ENCODE data around the gene EFNB2.

The EFNB2 gene

GRCh38 chr13:106525865-106526264 is 9.6 kb downstream of the EFNB2 start:
- Histone ChIP-seq H3K4me3 (no peak overlapping the region), H3K27ac (no peak overlapping the region; a peak in 1 of 22 replicates), H3K4me1 (peaks cover 0 to 80% (median 46%) of the 10 kb centered on the region in 10 experiments; a peak in 17 of 20 replicates), H3K36me3 (peaks cover 0 to 97% (median 19%) of the 10 kb centered on the region in 11 experiments; a peak in 13 of 22 replicates), H3K9ac (no peak overlapping the region), H3K9me3 (replicated peaks in 1 of 11) (no peaks in the 10 kb centered on the region), H3K27me3 (no peaks in the 10 kb centered on the region), H3K4me2 (peak overlapping the region in 6 of 11 experiments; percentile 15 to 45 (median 29); a peak in 9 of 22 replicates), H4K20me1 (peaks cover 0 to 100% (median 41%) of the 10 kb centered on the region in 11 experiments; a peak in 12 of 22 replicates)
- TF ChIP-seq Cebpa-rat (IDR thresholded peaks at IDR 0.05): no peak

- H3K4me3 ChIP-seq: no peak overlapping the region
- peaks cover 0 to 97% (median 33%) of the 10 kb centered on the region in 11 experiments; a peak in 13 of 22 replicates for H3K36me3 ChIP-seq
- peaks cover 0 to 100% (median 37%) of the 10 kb centered on the region in 11 experiments; a peak in 12 of 22 replicates for H4K20me1 ChIP-seq
- no peak overlapping the region for H3K9ac ChIP-seq
- TF ChIP-seq Cebpa-rat (IDR thresholded peaks at IDR 0.05): no peak
- peaks cover 0 to 65% (median 32%) of the 10 kb centered on the region in 10 experiments; a peak in 16 of 20 replicates for H3K4me1 ChIP-seq
- H3K27ac ChIP-seq: no peak overlapping the region
- H3K9me3 ChIP-seq (replicated peaks in 1 of 11): no peaks in the 10 kb centered on the region
- H3K4me2 ChIP-seq: peak overlapping the region in 4 of 11 experiments; percentile 3 to 28 (median 16); a peak in 5 of 22 replicates
- no peaks in the 10 kb centered on the region for H3K27me3 ChIP-seq
Observed at GRCh38 chr13:106524108-106524507, 11.4 kb downstream of the EFNB2 start.

DNA sequence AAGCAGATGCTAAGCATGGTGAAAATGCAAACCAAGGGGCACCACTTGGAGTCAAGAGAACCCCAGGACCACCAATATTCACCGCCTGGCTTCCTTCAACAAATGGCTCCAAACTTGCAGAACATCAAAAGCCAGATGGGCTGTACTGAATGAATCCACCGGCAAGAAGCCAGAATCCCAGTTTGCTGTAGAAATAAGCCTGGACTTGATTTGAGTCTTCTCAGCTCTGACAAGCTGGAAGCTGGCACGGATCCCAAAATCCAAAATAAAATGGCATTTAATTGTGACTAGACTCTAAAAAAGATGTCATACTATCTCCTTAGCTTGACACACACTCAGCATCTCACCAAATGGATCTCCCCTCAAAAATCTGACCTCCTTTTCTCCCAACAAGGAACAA is 11.9 kb downstream of the EFNB2 start:
- Histone ChIP-seq H3K36me3 (peaks cover 0 to 97% (median 38%) of the 10 kb centered on the region in 11 experiments; a peak in 13 of 22 replicates), H4K20me1 (peaks cover 0 to 100% (median 37%) of the 10 kb centered on the region in 11 experiments; a peak in 12 of 22 replicates), H3K4me1 (peaks cover 0 to 65% (median 29%) of the 10 kb centered on the region in 10 experiments; a peak in 16 of 20 replicates), H3K27me3 (no peaks in the 10 kb centered on the region), H3K4me2 (peak overlapping the region in 8 of 11 experiments; percentile 3 to 39 (median 18); a peak in 9 of 22 replicates), H3K4me3 (no peak overlapping the region), H3K27ac (0 out of 22 replicates have a peak overlapping the region, but pooled peaks of 1 of the 11 experiments have one; percentile 34), H3K9me3 (replicated peaks in 1 of 11) (no peaks in the 10 kb centered on the region), H3K9ac (no peak overlapping the region)
- TF ChIP-seq Cebpa-rat (IDR thresholded peaks at IDR 0.05): no peak

- H3K4me3 ChIP-seq: no peak overlapping the region
- H4K20me1 ChIP-seq: peaks cover 0 to 100% (median 37%) of the 10 kb centered on the region in 11 experiments; a peak in 12 of 22 replicates
- peaks cover 0 to 97% (median 41%) of the 10 kb centered on the region in 11 experiments; a peak in 13 of 22 replicates for H3K36me3 ChIP-seq
- H3K9me3 ChIP-seq (replicated peaks in 1 of 11): no peaks in the 10 kb centered on the region
- H3K27me3 ChIP-seq: no peaks in the 10 kb centered on the region
- peaks cover 0 to 60% (median 29%) of the 10 kb centered on the region in 10 experiments; a peak in 16 of 20 replicates for H3K4me1 ChIP-seq
- peak overlapping the region in 1 of 11 experiments; percentile 33; a peak in 1 of 22 replicates for H3K9ac ChIP-seq
- H3K27ac ChIP-seq: 0 out of 22 replicates have a peak overlapping the region, but pooled peaks of 2 of the 11 experiments have one; percentile 4 to 34
- TF ChIP-seq Cebpa-rat (IDR thresholded peaks at IDR 0.05): no peak
- peak overlapping the region in 10 of 11 experiments; percentile 3 to 39 (median 18); a peak in 12 of 22 replicates for H3K4me2 ChIP-seq
Observed at GRCh38 chr13:106522898-106523525, 12.4 kb downstream of the EFNB2 start.

- H3K4me3 ChIP-seq: no peak overlapping the region
- peak overlapping the region in 2 of 11 experiments; percentile 12 to 27; a peak in 4 of 22 replicates for H3K4me2 ChIP-seq
- TF ChIP-seq Cebpa-rat (IDR thresholded peaks at IDR 0.05): no peak
- peaks cover 0 to 96% (median 41%) of the 10 kb centered on the region in 11 experiments; a peak in 13 of 22 replicates for H3K36me3 ChIP-seq
- no peaks in the 10 kb centered on the region for H3K27me3 ChIP-seq
- H4K20me1 ChIP-seq: peaks cover 0 to 100% (median 37%) of the 10 kb centered on the region in 11 experiments; a peak in 12 of 22 replicates
- H3K27ac ChIP-seq: no peak overlapping the region
- H3K9ac ChIP-seq: no peak overlapping the region
- H3K9me3 ChIP-seq (replicated peaks in 1 of 11): no peaks in the 10 kb centered on the region
- H3K4me1 ChIP-seq: peaks cover 0 to 62% (median 29%) of the 10 kb centered on the region in 10 experiments; a peak in 16 of 20 replicates
Observed at GRCh38 chr13:106522112-106522705, 13.3 kb downstream of the EFNB2 start.

GRCh38 chr13:106521095-106521799 is 14.2 kb downstream of the EFNB2 start:
- Histone ChIP-seq H3K9ac (no peak overlapping the region), H3K4me1 (peaks cover 0 to 64% (median 30%) of the 10 kb centered on the region in 10 experiments; a peak in 16 of 20 replicates), H3K4me3 (no peak overlapping the region), H3K27me3 (no peaks in the 10 kb centered on the region), H4K20me1 (peaks cover 0 to 100% (median 32%) of the 10 kb centered on the region in 11 experiments; a peak in 12 of 22 replicates), H3K4me2 (no peak overlapping the region), H3K9me3 (replicated peaks in 1 of 11) (no peaks in the 10 kb centered on the region), H3K27ac (no peak overlapping the region), H3K36me3 (peaks cover 0 to 92% (median 41%) of the 10 kb centered on the region in 11 experiments; a peak in 14 of 22 replicates)
- no peak for TF ChIP-seq Cebpa-rat (IDR thresholded peaks at IDR 0.05)

- Histone ChIP-seq H3K4me2 (no peak overlapping the region), H3K27me3 (no peaks in the 10 kb centered on the region), H3K9me3 (replicated peaks in 1 of 11) (no peaks in the 10 kb centered on the region), H3K4me1 (peaks cover 0 to 56% (median 27%) of the 10 kb centered on the region in 10 experiments; a peak in 16 of 20 replicates), H3K27ac (no peak overlapping the region), H3K9ac (no peak overlapping the region), H4K20me1 (peaks cover 0 to 100% (median 32%) of the 10 kb centered on the region in 11 experiments; a peak in 12 of 22 replicates), H3K4me3 (no peak overlapping the region), H3K36me3 (peaks cover 0 to 92% (median 36%) of the 10 kb centered on the region in 11 experiments; a peak in 14 of 22 replicates)
- no peak for TF ChIP-seq Cebpa-rat (IDR thresholded peaks at IDR 0.05)
Observed at GRCh38 chr13:106520251-106521054, 15.0 kb downstream of the EFNB2 start.

DNA sequence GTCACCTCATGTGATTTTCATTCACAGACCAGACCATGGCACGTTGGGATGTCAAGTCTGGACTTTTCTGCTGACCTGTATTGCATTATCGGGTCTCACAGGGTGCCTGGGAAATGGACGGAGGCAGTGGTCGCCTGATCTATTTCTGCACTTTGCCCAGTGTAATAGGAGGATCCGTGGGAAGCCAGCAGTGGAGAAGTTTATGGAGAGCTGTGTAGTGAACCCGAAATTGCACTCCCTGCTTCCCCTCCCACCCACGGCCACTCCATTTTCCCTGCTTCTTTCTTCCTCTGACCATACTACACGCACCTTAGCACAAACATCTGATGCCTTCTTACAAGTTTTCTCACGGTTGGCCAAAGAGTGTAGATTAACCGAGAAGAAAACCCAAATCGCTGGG is 16.9 kb downstream of the EFNB2 start:
- Histone ChIP-seq H3K4me2 (no peak overlapping the region), H3K9ac (no peak overlapping the region), H3K27ac (no peak overlapping the region), H3K36me3 (peaks cover 0 to 95% (median 36%) of the 10 kb centered on the region in 11 experiments; a peak in 14 of 22 replicates), H4K20me1 (peaks cover 0 to 100% (median 23%) of the 10 kb centered on the region in 11 experiments; a peak in 12 of 22 replicates), H3K27me3 (no peaks in the 10 kb centered on the region), H3K4me3 (no peak overlapping the region), H3K4me1 (peaks cover 5 to 43% (median 26%) of the 10 kb centered on the region in 10 experiments; a peak in 19 of 20 replicates), H3K9me3 (replicated peaks in 1 of 11) (no peaks in the 10 kb centered on the region)
- TF ChIP-seq Cebpa-rat (IDR thresholded peaks at IDR 0.05): no peak
